Measurements from ENCODE around the gene ABHD16B. TPM values are rescaled to one million over a fixed set of nuclear protein-coding genes. Genes with fewer than 3 reads are reported as not detected.

The ABHD16B gene
- total and polyA plus RNA-seq, 2 of the 13 experiments (the other 11 are each of a cell fraction or from before 2014, with no cell fraction given), result not detected

DNA sequence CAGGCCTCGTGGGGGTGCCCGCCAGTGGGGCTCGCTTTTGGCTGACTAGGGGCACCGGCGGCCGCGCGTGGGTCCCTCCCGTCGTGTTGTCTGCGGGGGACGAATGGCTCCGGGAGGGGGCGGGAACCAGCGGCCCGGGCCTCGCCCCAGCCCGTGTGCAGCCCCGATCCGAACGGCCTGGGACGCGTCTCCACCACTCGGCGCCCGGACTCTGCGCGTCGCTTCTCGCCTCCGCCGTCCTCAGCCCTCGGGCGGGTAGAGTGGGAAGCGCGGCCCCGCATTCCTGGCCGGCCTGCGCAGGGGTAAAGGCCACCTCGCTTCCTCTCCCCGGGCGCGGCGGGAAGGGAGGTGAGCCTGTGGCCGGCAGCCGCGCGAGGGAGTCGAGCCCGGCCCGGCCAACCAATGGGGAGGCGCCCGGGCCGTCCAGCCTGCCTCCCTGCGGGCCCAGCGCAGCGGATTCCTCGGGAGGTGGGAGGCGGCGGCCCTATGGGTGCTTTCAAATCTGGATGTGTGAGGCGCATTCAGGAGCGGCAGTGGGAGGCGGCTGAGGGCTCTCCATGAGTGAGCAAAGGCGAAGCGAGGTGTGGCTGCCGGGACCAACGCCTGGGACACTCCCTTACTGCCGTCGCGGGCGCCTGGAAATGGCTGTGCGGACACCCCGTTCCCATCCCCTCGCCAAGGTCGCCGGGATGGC, 29.2 kb upstream of the ABHD16B start (continued):
- TF ChIP-seq, protein P1, sequence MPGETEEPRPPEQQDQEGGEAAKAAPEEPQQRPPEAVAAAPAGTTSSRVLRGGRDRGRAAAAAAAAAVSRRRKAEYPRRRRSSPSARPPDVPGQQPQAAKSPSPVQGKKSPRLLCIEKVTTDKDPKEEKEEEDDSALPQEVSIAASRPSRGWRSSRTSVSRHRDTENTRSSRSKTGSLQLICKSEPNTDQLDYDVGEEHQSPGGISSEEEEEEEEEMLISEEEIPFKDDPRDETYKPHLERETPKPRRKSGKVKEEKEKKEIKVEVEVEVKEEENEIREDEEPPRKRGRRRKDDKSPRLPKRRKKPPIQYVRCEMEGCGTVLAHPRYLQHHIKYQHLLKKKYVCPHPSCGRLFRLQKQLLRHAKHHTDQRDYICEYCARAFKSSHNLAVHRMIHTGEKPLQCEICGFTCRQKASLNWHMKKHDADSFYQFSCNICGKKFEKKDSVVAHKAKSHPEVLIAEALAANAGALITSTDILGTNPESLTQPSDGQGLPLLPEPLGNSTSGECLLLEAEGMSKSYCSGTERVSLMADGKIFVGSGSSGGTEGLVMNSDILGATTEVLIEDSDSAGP (CRISPR knock-in tag; IDR thresholded peaks at IDR 0.05; ENCODE audit: borderline replicate concordance), result peak; percentile 88; the same call in 1 of the 2 replicates
- TF ChIP-seq, protein P2, sequence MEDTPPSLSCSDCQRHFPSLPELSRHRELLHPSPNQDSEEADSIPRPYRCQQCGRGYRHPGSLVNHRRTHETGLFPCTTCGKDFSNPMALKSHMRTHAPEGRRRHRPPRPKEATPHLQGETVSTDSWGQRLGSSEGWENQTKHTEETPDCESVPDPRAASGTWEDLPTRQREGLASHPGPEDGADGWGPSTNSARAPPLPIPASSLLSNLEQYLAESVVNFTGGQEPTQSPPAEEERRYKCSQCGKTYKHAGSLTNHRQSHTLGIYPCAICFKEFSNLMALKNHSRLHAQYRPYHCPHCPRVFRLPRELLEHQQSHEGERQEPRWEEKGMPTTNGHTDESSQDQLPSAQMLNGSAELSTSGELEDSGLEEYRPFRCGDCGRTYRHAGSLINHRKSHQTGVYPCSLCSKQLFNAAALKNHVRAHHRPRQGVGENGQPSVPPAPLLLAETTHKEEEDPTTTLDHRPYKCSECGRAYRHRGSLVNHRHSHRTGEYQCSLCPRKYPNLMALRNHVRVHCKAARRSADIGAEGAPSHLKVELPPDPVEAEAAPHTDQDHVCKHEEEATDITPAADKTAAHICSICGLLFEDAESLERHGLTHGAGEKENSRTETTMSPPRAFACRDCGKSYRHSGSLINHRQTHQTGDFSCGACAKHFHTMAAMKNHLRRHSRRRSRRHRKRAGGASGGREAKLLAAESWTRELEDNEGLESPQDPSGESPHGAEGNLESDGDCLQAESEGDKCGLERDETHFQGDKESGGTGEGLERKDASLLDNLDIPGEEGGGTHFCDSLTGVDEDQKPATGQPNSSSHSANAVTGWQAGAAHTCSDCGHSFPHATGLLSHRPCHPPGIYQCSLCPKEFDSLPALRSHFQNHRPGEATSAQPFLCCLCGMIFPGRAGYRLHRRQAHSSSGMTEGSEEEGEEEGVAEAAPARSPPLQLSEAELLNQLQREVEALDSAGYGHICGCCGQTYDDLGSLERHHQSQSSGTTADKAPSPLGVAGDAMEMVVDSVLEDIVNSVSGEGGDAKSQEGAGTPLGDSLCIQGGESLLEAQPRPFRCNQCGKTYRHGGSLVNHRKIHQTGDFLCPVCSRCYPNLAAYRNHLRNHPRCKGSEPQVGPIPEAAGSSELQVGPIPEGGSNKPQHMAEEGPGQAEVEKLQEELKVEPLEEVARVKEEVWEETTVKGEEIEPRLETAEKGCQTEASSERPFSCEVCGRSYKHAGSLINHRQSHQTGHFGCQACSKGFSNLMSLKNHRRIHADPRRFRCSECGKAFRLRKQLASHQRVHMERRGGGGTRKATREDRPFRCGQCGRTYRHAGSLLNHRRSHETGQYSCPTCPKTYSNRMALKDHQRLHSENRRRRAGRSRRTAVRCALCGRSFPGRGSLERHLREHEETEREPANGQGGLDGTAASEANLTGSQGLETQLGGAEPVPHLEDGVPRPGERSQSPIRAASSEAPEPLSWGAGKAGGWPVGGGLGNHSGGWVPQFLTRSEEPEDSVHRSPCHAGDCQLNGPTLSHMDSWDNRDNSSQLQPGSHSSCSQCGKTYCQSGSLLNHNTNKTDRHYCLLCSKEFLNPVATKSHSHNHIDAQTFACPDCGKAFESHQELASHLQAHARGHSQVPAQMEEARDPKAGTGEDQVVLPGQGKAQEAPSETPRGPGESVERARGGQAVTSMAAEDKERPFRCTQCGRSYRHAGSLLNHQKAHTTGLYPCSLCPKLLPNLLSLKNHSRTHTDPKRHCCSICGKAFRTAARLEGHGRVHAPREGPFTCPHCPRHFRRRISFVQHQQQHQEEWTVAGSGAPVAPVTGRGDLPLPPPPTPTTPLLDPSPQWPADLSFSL (CRISPR knock-in tag; IDR thresholded peaks at IDR 0.05), result no peak
- TF ChIP-seq XRCC5 (optimal IDR thresholded peaks at IDR 0.05; ENCODE audit: low read length), result peak; percentile 88
- TF ChIP-seq SMC3 (IDR thresholded peaks at IDR 0.05; ENCODE audit: low read length), result no peak
- peak; percentile 66 for TF ChIP-seq BCL6 (CRISPR knock-in tag; IDR thresholded peaks at IDR 0.05)
- TF ChIP-seq RBM39 (IDR thresholded peaks at IDR 0.05; ENCODE audit: low read depth, low read length, poor library complexity, severe bottlenecking), result peak; percentile 80
- TF ChIP-seq, protein P3, sequence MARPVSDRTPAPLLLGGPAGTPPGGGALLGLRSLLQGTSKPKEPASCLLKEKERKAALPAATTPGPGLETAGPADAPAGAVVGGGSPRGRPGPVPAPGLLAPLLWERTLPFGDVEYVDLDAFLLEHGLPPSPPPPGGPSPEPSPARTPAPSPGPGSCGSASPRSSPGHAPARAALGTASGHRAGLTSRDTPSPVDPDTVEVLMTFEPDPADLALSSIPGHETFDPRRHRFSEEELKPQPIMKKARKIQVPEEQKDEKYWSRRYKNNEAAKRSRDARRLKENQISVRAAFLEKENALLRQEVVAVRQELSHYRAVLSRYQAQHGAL (CRISPR knock-in tag; IDR thresholded peaks at IDR 0.05; ENCODE audit: not compliant biosample characterization), result no peak
- TF ChIP-seq ZNF557 (CRISPR knock-in tag; IDR thresholded peaks at IDR 0.05), result peak; percentile 81; the same call in 1 of the 2 replicates
- peak; percentile 75 for TF ChIP-seq ZNF605 (CRISPR knock-in tag; IDR thresholded peaks at IDR 0.05)
- TF ChIP-seq AGO1 (IDR thresholded peaks at IDR 0.05; ENCODE audit: low read depth, low read length, poor library complexity, severe bottlenecking), result peak; percentile 74
- TF ChIP-seq, protein P4, sequence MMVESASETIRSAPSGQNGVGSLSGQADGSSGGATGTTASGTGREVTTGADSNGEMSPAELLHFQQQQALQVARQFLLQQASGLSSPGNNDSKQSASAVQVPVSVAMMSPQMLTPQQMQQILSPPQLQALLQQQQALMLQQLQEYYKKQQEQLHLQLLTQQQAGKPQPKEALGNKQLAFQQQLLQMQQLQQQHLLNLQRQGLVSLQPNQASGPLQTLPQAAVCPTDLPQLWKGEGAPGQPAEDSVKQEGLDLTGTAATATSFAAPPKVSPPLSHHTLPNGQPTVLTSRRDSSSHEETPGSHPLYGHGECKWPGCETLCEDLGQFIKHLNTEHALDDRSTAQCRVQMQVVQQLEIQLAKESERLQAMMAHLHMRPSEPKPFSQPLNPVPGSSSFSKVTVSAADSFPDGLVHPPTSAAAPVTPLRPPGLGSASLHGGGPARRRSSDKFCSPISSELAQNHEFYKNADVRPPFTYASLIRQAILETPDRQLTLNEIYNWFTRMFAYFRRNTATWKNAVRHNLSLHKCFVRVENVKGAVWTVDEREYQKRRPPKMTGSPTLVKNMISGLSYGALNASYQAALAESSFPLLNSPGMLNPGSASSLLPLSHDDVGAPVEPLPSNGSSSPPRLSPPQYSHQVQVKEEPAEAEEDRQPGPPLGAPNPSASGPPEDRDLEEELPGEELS (CRISPR knock-in tag; IDR thresholded peaks at IDR 0.05), result peak; percentile 14; the same call in 1 of the 2 replicates
- TF ChIP-seq KDM6A (CRISPR knock-in tag; IDR thresholded peaks at IDR 0.05; ENCODE audit: low read depth), result no peak
- no peak for TF ChIP-seq NR2F6 (IDR thresholded peaks at IDR 0.05)
- TF ChIP-seq NR2F6 (CRISPR knock-in tag; IDR thresholded peaks at IDR 0.05), result peak; percentile 49; the same call in 1 of the 2 replicates
- TF ChIP-seq SP4 (CRISPR knock-in tag; IDR thresholded peaks at IDR 0.05), result peak; percentile 75
- TF ChIP-seq JUND (CRISPR knock-in tag; IDR thresholded peaks at IDR 0.05), result peak; percentile 27; the same call in 1 of the 2 replicates
- peak; percentile 99 for TF ChIP-seq ZNF777 (CRISPR knock-in tag; IDR thresholded peaks at IDR 0.05)
- TF ChIP-seq, protein P5, sequence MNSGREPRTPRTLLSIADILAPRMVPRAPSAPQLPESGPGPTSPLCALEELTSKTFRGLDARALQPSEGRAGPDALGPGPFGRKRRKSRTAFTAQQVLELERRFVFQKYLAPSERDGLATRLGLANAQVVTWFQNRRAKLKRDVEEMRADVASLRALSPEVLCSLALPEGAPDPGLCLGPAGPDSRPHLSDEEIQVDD (CRISPR knock-in tag; IDR thresholded peaks at IDR 0.05; ENCODE audit: borderline replicate concordance), result peak; percentile 60; the same call in 1 of the 2 replicates

Measured in HepG2 (cell line).